Psoas muscle (tissue), 8 donors: ENCODE results near the gene SASH1. TPM values are rescaled to one million over a fixed set of nuclear protein-coding genes. Genes with fewer than 3 reads are reported as not detected.

ENCODE experiments used
- ATAC-seq, 4 donors: fragments of 200-7000 bp; cut with Tn5 transposase; one replicate each; pipeline ENCODE4 v1.9.1; 2020; ENCODE audit warnings: moderate library complexity in 3 of 4, mild to moderate bottlenecking in 2 of 4
- DNase-seq, 2 donors: peaks; one replicate each; pipeline ENCODE4 v3.0.0-alpha.2; 2020
- H3K27ac ChIP-seq: fragments of 200-600 bp; one replicate; pipeline ENCODE4 v1.8.0; 2022
- H3K27me3 ChIP-seq, 3 donors: fragments of 200-600 bp in 1 of 3; one replicate each; pipeline versions ENCODE4 v1.6.1 to v1.8.0; 2013 to 2022; ENCODE audit warnings: low read length in 2 of 3, mild to moderate bottlenecking in 2 of 3, moderate library complexity in 1 of 3; ENCODE audit not compliant: insufficient read depth in 3 of 3
- H3K36me3 ChIP-seq, 2 donors: fragments of 200-600 bp in 1 of 2; one replicate each; pipeline versions ENCODE4 v1.6.1 to v1.8.0; 2013 to 2022; ENCODE audit warnings: low read depth in 1 of 2, mild to moderate bottlenecking in 1 of 2, moderate library complexity in 1 of 2; ENCODE audit not compliant: insufficient read depth in 1 of 2
- H3K4me1 ChIP-seq: fragments of 200-600 bp; one replicate; pipeline ENCODE4 v1.8.0; 2022
- H3K4me3 ChIP-seq: fragments of 200-600 bp; one replicate; pipeline ENCODE4 v1.8.0; 2022; ENCODE audit warnings: mild to moderate bottlenecking
- H3K9me3 ChIP-seq: fragments of 200-600 bp; one replicate; pipeline ENCODE4 v1.8.0; 2022
- CTCF ChIP-seq: fragments of 200-600 bp; IDR thresholded peaks from one replicate; pipeline ENCODE4 v1.8.0; 2022; ENCODE audit warnings: antibody characterized with exemption
- WGBS, 3 donors: extraction: QIAGEN DNeasy Blood & Tissue Kit; methylation state at CpG; one replicate each; pipeline versions ENCODE4 v1.1.6 to v1.1.7; 2013; 5-methylcytosine and 5-hydroxymethylcytosine counted together
- intact Hi-C, 2 donors: fragments of 100-400 bp; cut with DNase I; formaldehyde crosslinking; loops; one replicate each; pipeline versions ENCODE4 v1.11.0 to v1.14.2; 2022
- polyA plus RNA-seq, 3 donors: library from polyadenylated mRNA; stranded (reverse); fragments of 200-250 nt; gene quantifications; one replicate each; pipeline ENCODE4 v1.2.3, GENCODE V29; 2013
- total RNA-seq, 4 donors: library from RNA; stranded (reverse); fragmentation: NEBNext Ultra II Directional in 2 of 4; extraction: Animal tissue kit (Norgen Biotek cat#: 25700) in 2 of 4; gene quantifications; one replicate each; pipeline versions ENCODE4 v1.2.1 to v1.2.4, GENCODE V29; 2021 to 2023
- donor health status: healthy with polysubstance abuse.
- donor health status: DM: no; HTN: no; CAD: no; lungs with moderate emphysema.
- donor health status: Bipolar disorder and iron deficiency.
- donor health status: healthy.
- donor health status: DM: yes; HTN: yes; CAD: no.
- donor health status: DM: no; HTN: no; CAD: no.
- donor health status: DM: no; HTN: no; CAD: no.
- donor health status: DM: yes; HTN: yes; CAD: no.

SASH1 gene
- total and polyA plus RNA-seq, 7 donors = 5.0 to 26.1 (median 13.0) TPM

GRCh38 chr6:148405894-148406293, 63.3 kb downstream of the SASH1 start:
- Histone ChIP-seq H3K4me3 (no peak overlapping the region), H3K36me3 (no peaks in the 10 kb centered on the region), H3K9me3 (no peaks in the 10 kb centered on the region), H3K27ac (no peak overlapping the region), H3K4me1 (no peaks in the 10 kb centered on the region), H3K27me3 (no peaks in the 10 kb centered on the region)
- TF ChIP-seq CTCF = no peak
- DNase-seq = no peak
- WGBS, 3 donors = 34 to 67% (median 45%) methylated on average over 2 of the region's 2 CpGs
- intact Hi-C loops = no loop called here
- ATAC-seq = no peak

DNA sequence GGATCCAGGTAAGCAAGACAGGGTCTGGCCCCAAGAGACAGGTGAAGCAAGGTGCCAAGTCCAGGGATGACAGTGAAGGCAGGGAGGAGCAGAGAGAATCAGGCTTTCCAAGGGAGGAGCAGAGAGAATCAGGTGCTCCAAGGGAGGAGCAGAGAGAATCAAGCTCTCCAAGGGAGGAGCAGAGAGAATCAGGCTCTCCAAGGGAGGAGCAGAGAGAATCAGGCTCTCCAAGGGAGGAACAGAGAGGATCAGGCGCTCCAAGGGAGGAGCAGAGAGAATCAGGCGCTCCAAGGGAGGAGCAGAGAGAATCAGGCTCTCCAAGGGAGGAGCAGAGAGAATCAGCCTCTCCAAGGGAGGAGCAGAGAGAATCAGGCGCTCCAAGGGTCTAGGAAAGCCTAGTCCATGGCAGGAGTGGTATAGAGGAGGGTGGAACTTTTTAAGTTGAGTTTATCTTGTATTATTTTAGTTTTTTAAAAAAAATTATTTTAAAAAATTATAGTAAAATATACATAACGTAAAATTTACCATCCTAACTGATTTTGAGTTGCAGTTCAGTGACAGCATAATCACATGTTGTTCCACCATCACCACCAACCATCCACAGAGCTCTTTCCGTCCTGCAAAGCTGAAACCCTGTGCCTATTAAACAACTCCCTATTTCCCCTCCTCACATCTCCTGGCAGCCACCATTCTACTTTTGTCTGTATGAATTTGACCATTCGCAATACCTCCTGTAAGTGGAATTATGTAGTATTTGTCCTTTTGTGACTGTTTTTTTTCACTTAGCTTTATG, 64.1 kb downstream of the SASH1 start:
- ATAC-seq = peak in 1 of 4 donors; percentile 19
- intact Hi-C loops = no loop called here
- TF ChIP-seq CTCF = no peak
- H3K4me1 ChIP-seq = no peaks in the 10 kb centered on the region
- H3K27me3 ChIP-seq = no peaks in the 10 kb centered on the region
- peak overlapping the region; percentile 50 for H3K27ac ChIP-seq
- WGBS, 3 donors = 81 to 84% (median 84%) methylated on average over 6 of the region's 6 CpGs
- H3K9me3 ChIP-seq = no peaks in the 10 kb centered on the region
- no peak overlapping the region for H3K4me3 ChIP-seq
- no peak for DNase-seq
- no peaks in the 10 kb centered on the region for H3K36me3 ChIP-seq

DNA sequence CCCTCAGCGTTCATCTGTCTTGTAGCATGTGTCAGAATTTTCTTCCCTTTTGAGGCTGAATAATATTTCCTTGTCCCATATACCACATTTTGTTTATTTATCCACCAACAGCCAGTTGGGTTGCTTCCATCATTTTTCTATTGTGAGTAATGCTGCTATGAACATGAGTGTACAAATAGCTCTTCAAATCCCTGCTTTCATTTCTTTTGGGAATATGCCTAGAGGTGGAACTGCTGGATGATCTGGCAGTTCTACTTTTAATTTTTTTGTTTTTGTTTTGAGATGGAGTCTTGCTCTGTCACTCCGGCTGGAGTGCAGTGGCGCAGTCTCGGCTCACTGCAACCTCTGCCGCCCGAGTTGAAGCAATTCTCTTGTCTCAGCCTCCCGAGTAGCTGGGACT, 64.7 kb downstream of the SASH1 start:
- no peak for TF ChIP-seq CTCF
- intact Hi-C loops = no loop called here
- DNase-seq = peak; percentile 32 to 68
- ATAC-seq = peak; percentile 27 to 79 (median 57)
- H3K36me3 ChIP-seq = no peaks in the 10 kb centered on the region
- no peaks in the 10 kb centered on the region for H3K27me3 ChIP-seq
- 52 to 68% (median 65%) methylated on average over 7 of the region's 7 CpGs for WGBS, 3 donors
- peak overlapping the region; percentile 50 for H3K27ac ChIP-seq
- no peak overlapping the region for H3K4me3 ChIP-seq
- no peaks in the 10 kb centered on the region for H3K4me1 ChIP-seq
- no peaks in the 10 kb centered on the region for H3K9me3 ChIP-seq

DNA sequence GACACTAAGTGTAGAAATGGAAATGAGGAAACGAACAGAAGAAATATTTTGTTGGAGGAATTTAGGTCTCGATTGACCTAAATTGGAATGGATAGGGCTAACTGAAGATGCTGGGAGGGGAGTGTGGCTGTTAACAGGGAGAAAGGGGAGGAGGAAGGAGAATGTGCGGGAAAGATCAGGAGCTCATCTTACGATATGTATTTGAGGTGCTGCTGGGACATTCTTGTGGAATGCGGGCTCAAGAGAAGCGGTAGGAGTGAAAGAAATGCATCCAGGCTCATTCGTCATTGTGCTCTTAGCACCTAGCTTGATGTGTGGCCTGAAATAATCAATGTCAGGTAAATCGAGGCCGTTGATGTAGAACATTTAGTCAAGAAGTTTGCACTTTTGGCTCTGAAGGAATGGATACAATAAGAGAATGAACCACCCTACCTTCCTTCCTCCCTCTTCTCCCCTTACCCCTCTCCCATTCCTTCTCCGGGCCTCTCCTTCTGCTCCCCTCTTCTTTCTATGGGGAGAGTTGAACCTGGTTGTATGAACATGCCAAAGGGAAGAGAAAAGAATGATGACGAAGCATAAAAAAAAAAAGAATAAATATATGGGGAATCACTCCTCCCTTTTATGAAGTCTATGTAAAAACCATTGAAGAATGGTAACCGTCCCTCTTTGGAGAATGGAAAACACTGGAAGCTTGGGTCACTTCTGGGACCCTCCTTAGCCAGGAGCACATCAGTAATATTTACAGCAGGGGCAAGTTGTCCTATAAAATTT, 70.9 kb downstream of the SASH1 start:
- Histone ChIP-seq H3K4me1 (no peaks in the 10 kb centered on the region), H3K9me3 (no peaks in the 10 kb centered on the region), H3K27me3 (no peaks in the 10 kb centered on the region), H3K4me3 (no peak overlapping the region), H3K27ac (no peak overlapping the region), H3K36me3 (no peaks in the 10 kb centered on the region)
- DNase-seq (no peak), ATAC-seq (no peak)
- intact Hi-C loops = no loop called here
- WGBS, 3 donors = 90 to 93% (median 92%) methylated on average over 12 of the region's 12 CpGs
- no peak for TF ChIP-seq CTCF
